NCI-H82 (cell line): ENCODE measurements around the gene PTPRH.
A peak's percentile ranks its signal among the peaks of the same experiment; 100 is the strongest.

Source experiments
- DNase-seq: peaks from one replicate; lab custom pipeline; 2025; lab: John Stamatoyannopoulos, UW

Gene PTPRH, protein sequence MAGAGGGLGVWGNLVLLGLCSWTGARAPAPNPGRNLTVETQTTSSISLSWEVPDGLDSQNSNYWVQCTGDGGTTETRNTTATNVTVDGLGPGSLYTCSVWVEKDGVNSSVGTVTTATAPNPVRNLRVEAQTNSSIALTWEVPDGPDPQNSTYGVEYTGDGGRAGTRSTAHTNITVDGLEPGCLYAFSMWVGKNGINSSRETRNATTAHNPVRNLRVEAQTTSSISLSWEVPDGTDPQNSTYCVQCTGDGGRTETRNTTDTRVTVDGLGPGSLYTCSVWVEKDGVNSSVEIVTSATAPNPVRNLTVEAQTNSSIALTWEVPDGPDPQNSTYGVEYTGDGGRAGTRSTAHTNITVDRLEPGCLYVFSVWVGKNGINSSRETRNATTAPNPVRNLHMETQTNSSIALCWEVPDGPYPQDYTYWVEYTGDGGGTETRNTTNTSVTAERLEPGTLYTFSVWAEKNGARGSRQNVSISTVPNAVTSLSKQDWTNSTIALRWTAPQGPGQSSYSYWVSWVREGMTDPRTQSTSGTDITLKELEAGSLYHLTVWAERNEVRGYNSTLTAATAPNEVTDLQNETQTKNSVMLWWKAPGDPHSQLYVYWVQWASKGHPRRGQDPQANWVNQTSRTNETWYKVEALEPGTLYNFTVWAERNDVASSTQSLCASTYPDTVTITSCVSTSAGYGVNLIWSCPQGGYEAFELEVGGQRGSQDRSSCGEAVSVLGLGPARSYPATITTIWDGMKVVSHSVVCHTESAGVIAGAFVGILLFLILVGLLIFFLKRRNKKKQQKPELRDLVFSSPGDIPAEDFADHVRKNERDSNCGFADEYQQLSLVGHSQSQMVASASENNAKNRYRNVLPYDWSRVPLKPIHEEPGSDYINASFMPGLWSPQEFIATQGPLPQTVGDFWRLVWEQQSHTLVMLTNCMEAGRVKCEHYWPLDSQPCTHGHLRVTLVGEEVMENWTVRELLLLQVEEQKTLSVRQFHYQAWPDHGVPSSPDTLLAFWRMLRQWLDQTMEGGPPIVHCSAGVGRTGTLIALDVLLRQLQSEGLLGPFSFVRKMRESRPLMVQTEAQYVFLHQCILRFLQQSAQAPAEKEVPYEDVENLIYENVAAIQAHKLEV

DNA sequence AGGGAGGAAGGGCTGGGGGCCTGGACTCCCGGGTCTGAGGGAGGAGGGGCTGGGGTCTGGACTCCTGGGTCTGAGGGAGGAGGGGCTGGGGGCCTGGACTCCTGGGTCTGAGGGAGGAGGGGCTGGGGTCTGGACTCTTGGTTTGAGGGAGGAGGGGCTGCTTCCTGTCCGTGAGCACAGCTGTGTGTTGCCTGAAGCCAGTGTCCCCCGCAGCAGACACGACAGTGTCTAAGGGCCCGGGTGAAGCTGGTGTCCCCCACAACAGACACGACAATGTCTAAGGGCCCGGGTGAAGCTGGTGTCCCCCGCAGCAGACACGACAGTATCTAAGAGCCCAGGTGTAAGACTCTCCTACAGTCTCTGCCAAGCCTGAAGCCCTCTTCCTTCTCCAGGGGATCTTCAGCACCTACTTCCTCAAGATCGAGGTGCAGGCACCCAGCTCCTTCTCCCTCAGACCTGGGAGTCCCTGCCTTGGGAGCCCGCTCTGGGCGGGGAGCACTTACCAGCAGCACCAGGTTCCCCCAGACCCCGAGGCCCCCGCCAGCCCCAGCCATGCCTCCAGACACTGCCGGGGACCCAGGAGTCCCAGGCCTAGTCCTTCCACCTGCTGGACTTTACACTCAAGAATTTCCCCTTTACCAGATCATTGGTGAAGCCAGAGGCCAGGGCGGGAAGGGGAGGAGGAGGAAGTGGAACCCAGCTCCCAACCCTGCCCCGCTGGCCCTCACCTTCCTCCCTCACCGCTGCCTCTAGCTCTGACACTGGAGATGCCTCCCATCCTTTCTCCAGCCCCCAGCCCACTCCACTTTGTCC lies at the start of gene PTPRH:
Gene PTPRH, minus strand, starts transcription at position 622 of the 813 bp plus-strand sequence. Its CDS starts 68 bp downstream, at position 554.
- DNase-seq, result no peak

DNA sequence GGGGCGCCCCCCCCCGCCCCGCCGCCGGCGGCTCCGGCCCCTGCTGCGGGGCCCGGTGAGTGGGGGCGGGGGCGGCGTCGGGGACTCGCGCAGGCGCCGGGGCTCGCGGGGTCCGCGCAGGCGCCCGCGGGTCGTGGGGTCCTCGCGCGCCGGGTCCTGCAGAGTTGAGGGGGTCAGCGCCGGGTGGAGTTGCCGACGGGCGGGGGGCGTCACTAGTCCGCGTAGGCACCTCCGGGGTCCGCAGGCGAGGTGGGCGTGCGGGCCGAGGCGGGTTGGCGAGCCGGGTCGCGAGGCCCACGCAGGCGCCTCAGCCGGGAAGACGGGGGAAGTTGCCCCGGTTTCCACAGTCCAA lies 49.2 kb upstream of the PTPRH start:
- no peak for DNase-seq

DNA sequence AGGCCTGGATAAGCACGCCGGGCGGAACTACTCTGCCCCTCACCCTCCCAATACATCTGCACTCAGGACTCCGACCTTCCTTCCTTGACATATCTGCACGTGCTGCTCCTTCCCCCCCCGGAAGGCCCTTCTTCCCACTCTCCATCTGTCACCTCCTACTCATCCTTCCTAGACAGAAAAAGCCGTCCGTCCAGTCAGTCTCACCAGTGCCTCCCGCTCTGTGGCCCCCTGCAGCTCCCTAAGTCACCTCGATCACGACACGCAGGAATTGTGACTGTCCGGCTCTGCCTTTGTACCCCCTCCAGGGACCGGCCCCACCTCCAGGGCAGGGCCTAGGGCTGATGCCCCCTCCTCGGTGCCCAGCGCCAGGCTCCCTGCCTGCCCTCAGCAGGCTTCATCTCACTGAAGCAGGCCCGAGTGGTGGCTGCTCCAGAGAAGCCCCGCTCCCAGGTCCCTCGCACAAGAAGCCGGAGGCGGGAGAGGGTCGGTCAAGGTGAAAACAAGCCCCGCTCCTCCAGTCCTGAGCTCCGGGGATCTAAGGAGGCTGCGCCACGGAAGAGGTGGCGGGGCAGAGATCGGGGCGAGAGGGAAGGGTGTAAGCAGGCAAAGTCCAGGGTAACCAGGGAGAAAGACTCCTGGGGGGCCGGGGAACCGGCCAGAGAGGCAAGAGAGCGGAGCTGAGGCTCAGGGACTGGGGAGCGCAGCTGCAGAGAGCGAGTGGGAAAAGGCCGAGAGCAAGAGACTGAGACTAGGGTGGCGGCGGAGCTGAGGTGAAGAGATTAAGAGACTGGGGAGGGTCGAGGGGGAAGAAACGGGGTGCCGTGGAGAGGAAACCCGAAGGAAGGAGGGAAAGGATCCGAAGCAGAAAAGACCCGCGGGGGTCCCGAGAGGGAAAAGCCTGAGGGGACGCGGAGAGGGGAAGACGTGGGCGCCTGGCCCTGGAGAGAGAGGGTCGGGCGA lies 48.4 kb upstream of the PTPRH start:
- peak; percentile 74 for DNase-seq

DNA sequence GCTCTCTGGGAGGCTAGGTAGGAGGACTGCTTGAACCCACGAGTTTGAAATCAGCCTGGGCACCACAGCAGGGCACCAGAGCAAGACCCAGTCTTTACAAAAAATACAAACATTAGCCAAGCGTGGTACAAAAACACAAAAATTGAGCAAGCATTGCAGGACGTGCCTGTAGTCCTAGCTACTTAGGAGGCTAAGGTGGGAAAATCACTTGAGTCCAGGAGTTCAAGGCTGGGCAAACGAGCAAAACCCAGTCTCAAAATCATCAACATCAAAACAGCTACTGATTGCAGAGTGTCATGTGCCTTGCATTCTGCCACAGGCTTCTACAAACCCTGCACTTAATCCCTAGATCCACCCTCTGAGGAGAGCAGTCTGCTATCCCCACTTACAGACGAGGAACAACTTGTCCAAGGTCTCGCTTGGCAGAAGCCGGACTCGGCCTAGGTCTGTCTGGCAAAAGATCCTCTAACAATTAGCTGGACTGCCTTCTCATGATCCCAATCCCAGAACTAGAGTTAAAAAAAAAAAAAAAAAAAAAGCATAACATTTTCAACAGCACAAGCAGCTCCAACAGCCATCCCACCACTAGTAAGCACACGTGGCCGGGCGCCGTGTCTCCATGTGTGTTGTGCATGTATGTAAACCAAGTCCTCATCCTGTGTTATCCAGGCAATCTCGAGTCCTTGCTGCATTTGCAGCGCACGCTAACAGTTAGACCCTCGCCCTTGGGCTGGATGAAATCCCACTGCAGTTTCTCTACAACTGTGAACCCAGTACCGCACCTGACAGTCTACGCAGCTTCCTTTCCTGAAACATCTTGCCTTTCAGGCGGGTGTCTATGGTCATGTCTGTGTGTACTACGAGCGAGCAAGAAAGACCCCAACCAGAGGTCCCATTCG lies 47.5 kb upstream of the PTPRH start:
- peak; percentile 34 for DNase-seq

DNA sequence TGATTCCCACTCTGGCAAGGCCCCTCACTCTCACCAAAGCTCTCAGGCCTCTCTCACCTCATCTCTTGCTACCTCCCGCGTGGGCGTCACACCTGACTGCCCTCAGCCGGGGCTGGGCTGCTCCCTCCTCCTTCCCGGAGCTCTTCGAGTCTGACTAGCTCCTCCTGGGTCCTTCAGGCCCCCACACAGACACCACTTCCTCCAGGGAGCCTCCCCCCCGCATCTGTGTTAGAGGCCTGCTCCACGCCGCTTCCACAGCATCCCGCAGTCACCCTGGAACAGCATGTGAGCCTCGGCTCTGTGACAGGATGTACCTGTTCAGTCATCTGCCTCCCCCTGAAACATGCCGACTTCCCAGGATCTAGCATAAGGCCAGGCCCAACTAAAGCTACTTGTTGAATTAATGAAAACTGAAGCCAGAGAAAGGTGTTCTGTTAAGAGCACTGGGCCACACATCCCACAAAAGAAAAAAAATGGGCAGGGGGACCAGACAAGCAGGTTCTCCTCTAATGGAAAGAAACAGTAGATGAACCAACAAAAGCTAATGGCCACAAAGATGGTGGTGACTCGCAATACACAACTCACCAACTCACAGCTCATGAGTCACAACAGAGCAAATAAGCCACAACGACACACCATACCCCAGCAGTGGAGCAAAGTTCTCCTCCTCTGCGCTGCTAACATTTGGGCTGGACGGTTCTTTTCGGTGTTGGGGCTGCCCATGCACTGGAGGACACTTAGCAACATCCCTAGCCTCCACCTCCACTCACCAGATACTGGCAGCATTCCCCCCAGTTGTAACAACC lies 46.5 kb upstream of the PTPRH start:
- DNase-seq, result no peak

DNA sequence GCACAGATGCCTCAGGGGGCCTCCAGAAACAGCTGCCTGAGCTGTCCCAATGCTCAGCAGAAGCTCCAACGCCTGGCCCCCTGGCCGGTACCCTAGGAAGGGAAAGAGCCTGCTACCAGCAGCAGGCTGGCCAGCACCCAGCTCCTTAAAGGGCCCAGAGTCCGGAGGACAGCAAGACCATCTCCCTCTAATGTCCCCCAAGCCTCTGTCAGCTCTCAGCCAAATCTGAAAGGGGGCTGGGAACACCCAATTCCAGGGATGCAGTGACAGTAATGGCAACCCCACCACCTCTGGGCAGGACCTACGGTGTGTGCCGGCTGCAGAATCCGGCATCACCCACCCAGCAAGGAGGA lies 45.3 kb upstream of the PTPRH start:
- no peak for DNase-seq

DNA sequence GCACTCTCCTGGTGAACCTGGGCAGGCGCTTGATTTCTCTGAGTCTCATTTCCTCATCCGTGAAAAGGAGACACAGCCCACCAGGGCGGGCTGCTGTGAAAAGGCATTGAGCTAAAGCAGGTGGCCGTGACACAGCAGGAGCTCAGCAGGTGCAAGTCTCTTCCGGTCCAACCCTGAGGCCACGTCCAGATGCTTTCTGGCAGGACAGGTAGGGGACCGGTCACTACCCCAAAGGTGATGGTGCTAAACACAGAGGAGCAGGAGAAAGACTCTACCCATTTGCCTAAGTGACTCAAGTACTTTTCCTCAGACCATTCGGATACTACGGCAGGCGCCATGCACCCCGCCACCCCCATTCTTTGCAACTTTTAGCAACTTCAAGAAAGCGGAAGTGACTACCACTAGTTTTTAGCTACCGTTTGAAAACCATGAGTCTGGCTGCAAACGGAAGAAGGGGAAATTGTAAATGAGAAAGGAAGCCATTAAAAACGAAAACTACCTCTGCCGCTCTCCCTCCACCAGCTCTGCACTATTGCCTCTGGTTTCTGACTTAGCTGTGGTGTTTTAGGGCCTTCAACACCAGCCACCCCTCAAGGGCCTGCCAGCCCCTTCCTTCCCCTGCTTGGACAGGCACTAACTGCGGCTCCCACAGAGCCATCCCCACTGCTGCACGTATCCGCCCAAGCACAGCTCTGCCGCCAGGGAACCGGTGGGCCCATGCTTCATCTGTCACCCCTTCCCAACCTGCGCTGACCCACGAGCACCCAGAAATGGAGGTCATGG lies 44.7 kb upstream of the PTPRH start:
- no peak for DNase-seq

DNA sequence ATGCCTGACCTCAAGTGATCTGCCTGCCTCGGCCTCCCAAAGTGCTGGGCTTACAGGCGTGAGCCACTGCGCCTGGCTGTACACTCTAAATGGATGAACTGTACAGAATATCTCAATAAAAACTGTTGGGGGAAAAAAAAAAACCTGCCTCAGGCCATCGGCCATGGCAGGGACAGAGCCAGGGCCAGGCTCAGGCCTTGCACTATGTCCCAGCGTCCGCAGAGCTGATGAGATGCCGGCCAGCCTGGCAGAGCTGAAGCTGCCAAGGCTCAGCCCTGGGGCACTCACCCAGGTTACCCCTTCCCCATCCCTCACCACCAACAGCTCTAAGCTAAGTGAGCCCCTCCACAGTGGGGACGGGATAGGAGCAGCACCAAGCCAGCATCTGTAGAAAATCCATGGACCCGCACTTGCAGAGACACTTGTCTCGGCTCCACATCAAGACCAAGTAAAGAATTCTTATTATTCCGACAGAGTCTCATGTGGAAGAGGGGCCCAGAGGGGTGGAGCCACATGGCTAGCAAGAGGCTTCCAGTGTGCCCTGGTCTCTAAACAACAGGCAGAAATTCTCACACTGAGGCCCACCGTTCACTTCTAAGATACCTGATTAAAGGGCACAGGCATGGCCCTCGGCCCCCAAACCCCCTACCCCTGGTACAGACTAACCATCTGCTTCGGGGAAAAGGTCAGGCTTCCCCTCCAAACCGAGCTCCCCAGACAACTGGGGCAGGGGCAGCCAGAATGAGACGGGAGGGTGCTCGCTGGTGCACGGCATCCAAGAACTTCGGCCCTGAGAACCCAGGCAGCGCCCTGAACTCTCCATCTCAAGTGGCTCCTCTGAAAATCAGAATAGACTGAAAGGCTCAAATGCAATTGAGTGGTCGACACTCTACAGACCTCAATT lies 43.7 kb upstream of the PTPRH start:
- DNase-seq, result no peak

DNA sequence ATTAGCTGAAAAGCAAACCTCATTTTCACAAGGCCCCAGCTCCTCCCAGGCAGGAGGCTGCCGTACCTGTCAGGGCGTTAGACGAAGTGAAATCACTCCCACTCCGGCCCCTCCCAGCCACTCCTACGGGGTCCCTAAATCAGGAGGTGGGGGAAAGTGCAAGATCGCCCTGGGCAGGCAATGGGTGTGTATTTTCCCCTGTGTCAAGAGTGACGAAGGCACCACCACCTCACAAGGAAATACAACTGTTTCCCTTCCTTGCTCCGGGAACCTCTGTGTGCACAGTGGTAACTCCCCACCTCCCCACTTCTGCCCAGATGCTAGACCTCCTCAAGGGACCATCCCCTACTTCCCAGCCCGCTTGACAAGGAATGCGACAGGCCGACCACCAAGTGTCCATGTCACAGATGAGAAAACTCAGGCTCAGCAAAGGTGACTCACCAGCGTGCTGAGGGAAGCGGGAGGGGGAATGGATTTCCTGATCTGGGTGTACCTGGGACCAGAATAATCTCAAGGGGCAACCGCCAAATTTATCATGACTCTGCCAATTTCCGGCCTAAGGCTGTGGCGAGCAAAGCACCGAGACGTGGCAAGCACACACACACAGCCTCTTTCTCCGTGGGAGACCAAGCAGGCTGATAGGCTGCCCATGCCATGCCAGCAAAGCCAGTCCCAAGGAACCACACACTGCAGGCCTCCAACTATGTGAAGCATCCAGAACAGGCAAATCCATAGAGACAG lies 42.2 kb upstream of the PTPRH start:
- DNase-seq, result no peak

DNA sequence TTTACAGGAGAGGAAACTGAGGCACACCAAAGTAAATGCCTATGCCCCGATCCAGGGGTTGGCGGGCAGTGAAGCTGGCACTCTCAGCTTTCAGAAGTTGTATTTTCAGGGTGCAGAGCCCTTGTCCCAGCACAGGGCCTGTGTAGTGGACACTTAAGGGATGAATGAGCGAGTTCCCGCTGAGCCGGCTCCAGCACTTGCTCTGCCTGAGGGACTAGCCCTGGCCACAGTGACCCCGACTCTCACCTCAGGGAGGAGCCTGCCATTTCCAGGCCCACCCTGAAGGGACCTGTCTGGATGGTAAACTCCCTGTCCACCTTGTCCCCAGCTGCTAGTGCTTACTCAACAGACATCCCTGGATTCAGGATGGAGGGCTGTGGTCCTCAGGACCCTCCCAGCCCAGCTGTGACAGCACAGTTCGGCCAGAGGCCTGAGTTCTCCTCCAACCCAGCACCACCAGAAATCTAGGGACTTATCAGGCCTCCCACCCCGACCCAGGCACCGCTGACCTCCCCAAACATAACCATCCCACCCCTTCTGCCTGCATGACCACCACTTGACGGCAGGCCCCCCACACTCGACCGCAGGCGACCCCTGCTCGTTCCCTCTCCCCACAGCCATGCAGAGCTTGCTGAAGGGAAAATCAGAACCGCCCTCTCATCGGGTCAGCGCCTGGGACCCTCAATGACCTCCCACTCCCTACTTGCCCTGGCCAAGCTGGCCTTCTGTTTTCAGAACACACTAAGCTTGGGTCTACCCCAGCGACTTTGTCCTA lies 41.1 kb upstream of the PTPRH start:
- DNase-seq, result no peak

DNA sequence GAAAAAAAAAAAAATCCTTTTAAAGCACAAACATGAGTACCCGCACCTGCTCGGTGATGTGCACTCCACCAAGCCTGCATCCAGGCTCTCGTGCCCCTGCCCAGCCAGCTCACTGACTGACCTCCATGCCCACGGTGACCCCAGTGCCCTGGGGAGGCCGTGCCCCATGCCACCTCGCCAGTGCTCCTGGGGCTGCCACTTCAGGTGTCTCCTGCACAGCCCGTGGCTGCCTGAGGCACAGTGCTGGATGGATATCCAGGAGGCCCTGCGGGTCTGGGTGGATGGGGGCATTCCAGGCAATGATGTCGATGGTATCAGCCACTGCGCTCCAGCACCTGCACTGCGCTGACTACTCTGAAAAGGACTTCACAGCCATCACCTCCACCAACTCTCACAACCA lies 40.5 kb upstream of the PTPRH start:
- no peak for DNase-seq

DNA sequence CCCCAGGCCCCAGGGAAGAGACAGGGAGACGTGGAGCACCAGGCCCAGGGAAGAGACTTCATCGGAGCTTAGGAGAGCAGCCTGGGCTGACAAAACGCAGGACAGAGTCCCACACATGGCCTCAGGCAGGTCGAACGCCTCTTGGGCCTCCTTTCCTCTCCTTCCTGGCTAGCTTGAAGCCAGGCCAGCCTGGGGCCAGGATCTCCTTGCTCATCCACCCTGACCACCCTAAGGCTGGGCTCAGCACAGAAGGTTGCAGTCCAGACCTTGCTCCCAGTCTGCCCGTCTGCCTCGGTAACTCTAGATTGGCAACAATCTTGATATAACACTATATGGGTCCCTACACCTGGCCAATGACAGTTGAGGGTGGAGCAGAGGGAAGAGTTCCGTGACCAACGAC lies 39.4 kb upstream of the PTPRH start:
- DNase-seq, result no peak

DNA sequence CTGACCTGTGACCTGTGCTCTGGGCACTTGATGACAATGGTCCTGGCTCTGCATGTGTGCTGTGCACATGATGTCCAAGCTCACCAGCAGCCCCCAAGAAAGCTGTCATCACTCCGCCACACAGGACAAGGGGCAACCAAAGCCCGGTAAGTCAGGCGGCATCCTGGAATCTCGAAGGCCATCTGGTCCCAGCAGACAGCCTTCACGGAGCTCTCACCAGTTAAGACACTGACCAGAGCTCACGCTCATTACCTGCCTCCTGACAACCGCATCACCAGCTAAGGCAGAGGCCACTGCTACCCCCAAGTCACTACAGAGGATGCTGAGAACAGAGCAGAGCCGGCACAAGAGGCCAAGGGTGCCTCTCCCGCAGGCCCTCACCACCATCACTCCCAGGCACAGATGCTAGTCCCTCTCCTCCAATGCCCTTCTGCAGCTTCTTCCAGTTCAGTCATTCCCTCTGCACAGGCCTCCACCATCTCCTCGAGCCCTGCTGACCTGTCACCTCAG lies 38.9 kb upstream of the PTPRH start:
- no peak for DNase-seq

DNA sequence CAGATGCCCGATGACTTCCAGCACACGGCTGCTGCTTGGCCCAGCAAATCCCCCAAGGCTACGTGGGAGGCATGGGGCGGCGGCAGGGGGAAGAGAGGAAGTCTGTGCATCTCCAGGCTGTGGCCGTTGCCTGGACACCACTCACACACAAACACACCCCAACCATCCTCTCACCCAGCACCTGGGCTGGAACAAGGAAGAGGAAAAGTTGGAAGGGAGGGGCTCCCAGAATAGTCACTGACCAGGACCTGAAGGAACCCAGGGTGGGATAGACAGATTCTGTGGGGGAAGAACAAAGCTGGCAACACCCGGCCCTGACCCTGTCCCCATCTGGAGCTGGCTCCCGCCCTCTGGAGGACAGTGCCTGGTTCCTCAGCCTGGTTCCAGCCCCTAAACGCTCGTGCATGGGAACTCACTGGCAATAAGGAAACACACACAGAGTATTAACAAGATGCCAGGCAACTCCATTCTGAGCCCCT lies 38.4 kb upstream of the PTPRH start:
- no peak for DNase-seq
